IPS DF 6.9 (cell line): ENCODE data around the gene RPS6KA6.

ENCODE experiments used
- DNase-seq: peaks from one replicate; pipeline ENCODE4 v3.0.0-alpha.2; 2013; ENCODE audit warnings: low read depth, low spot score
- H3K27ac ChIP-seq: one replicate; pipeline ENCODE4 v1.5.1; 2013; ENCODE audit warnings: low read length, control low read depth
- H3K27me3 ChIP-seq: 2 replicates; pipeline ENCODE4 v1.6.1; 2013; ENCODE audit warnings: mild to moderate bottlenecking, low read length; ENCODE audit not compliant: control insufficient read depth, insufficient read depth
- H3K36me3 ChIP-seq: 2 replicates; pipeline ENCODE4 v1.6.1; 2013; ENCODE audit warnings: low read length; ENCODE audit not compliant: control insufficient read depth, insufficient read depth
- H3K4me1 ChIP-seq: 2 replicates; pipeline ENCODE4 v1.6.1; 2013; ENCODE audit warnings: low read length; ENCODE audit not compliant: control insufficient read depth, insufficient read depth
- H3K4me3 ChIP-seq: 2 replicates; pipeline ENCODE4 v1.5.1; 2013; ENCODE audit warnings: mild to moderate bottlenecking, low read length
- H3K9me3 ChIP-seq: 2 replicates; pipeline ENCODE4 v1.6.1; 2013; ENCODE audit warnings: low read length, inconsistent platforms; ENCODE audit not compliant: control insufficient read depth, insufficient read depth
- WGBS: extraction: QIAGEN DNeasy Blood & Tissue Kit; methylation state at CpG from one replicate; pipeline ENCODE4 v1.1.7; 2013; ENCODE audit warnings: mixed read lengths, missing lambda C conversion rate; ENCODE audit not compliant: insufficient read length, insufficient coverage; 5-methylcytosine and 5-hydroxymethylcytosine counted together

The RPS6KA6 gene

GRCh38 chrX:84165711-84166110 is 22.3 kb downstream of the RPS6KA6 start:
- WGBS, result no CpG with 5 or more reads among the region's 1 CpG

GRCh38 chrX:84162401-84162800 is 25.6 kb downstream of the RPS6KA6 start:
- no peaks in the 10 kb centered on the region for H3K36me3 ChIP-seq
- no peaks in the 10 kb centered on the region for H3K9me3 ChIP-seq
- H3K4me1 ChIP-seq, result no peaks in the 10 kb centered on the region
- DNase-seq, result no peak
- no peak overlapping the region for H3K4me3 ChIP-seq
- no peak overlapping the region for H3K27ac ChIP-seq
- no peaks in the 10 kb centered on the region for H3K27me3 ChIP-seq

More at GRCh38 chrX:84165711-84166110, 22.3 kb downstream of the RPS6KA6 start:
- Histone ChIP-seq H3K4me1 (no peaks in the 10 kb centered on the region), H3K36me3 (no peaks in the 10 kb centered on the region), H3K27me3 (no peaks in the 10 kb centered on the region), H3K9me3 (no peaks in the 10 kb centered on the region), H3K27ac (no peak overlapping the region), H3K4me3 (no peak overlapping the region)
- DNase-seq, result no peak

- Histone ChIP-seq H3K36me3 (no peaks in the 10 kb centered on the region), H3K4me1 (no peaks in the 10 kb centered on the region), H3K9me3 (no peaks in the 10 kb centered on the region), H3K27me3 (no peaks in the 10 kb centered on the region), H3K4me3 (no peak overlapping the region), H3K27ac (no peak overlapping the region)
- no peak for DNase-seq
Measured at GRCh38 chrX:84161641-84162040, 26.4 kb downstream of the RPS6KA6 start.

- Histone ChIP-seq H3K9me3 (no peaks in the 10 kb centered on the region), H3K4me3 (no peak overlapping the region), H3K36me3 (no peaks in the 10 kb centered on the region), H3K27me3 (no peaks in the 10 kb centered on the region), H3K27ac (no peak overlapping the region), H3K4me1 (no peaks in the 10 kb centered on the region)
- no peak for DNase-seq
- WGBS, result no CpG with 5 or more reads among the region's 4 CpGs
Measured at GRCh38 chrX:84160736-84161135, 27.3 kb downstream of the RPS6KA6 start.

- no peak for DNase-seq
- no peaks in the 10 kb centered on the region for H3K4me1 ChIP-seq
- no peaks in the 10 kb centered on the region for H3K27me3 ChIP-seq
- WGBS, result no CpG with 5 or more reads among the region's 1 CpG
- H3K9me3 ChIP-seq, result no peaks in the 10 kb centered on the region
- no peak overlapping the region for H3K4me3 ChIP-seq
- no peaks in the 10 kb centered on the region for H3K36me3 ChIP-seq
- H3K27ac ChIP-seq, result no peak overlapping the region
Measured at GRCh38 chrX:84156821-84157220, 31.2 kb downstream of the RPS6KA6 start.

GRCh38 chrX:84155938-84156337 is 32.1 kb downstream of the RPS6KA6 start:
- Histone ChIP-seq H3K4me3 (no peak overlapping the region), H3K9me3 (no peaks in the 10 kb centered on the region), H3K27ac (no peak overlapping the region), H3K4me1 (no peaks in the 10 kb centered on the region), H3K36me3 (no peaks in the 10 kb centered on the region), H3K27me3 (no peaks in the 10 kb centered on the region)
- no peak for DNase-seq
- no CpG with 5 or more reads among the region's 3 CpGs for WGBS

GRCh38 chrX:84153538-84153937 is 34.5 kb downstream of the RPS6KA6 start:
- Histone ChIP-seq H3K27me3 (no peaks in the 10 kb centered on the region), H3K4me3 (no peak overlapping the region), H3K4me1 (no peaks in the 10 kb centered on the region), H3K9me3 (no peaks in the 10 kb centered on the region), H3K27ac (no peak overlapping the region), H3K36me3 (no peaks in the 10 kb centered on the region)
- WGBS, result no CpG with 5 or more reads among the region's 1 CpG
- DNase-seq, result no peak

GRCh38 chrX:84144991-84145390 is 43.0 kb downstream of the RPS6KA6 start:
- Histone ChIP-seq H3K27ac (no peak overlapping the region), H3K9me3 (no peaks in the 10 kb centered on the region)
- WGBS, result no CpG with 5 or more reads among the region's 3 CpGs

GRCh38 chrX:84144281-84144680 is 43.7 kb downstream of the RPS6KA6 start:
- no peak overlapping the region for H3K4me3 ChIP-seq
- no peaks in the 10 kb centered on the region for H3K4me1 ChIP-seq
- DNase-seq, result no peak
- no peaks in the 10 kb centered on the region for H3K36me3 ChIP-seq
- H3K9me3 ChIP-seq, result no peaks in the 10 kb centered on the region
- no peaks in the 10 kb centered on the region for H3K27me3 ChIP-seq
- no peak overlapping the region for H3K27ac ChIP-seq
- WGBS, result no CpG with 5 or more reads among the region's 1 CpG

More at GRCh38 chrX:84144991-84145390, 43.0 kb downstream of the RPS6KA6 start:
- Histone ChIP-seq H3K27me3 (no peaks in the 10 kb centered on the region), H3K4me1 (no peaks in the 10 kb centered on the region), H3K36me3 (no peaks in the 10 kb centered on the region), H3K4me3 (no peak overlapping the region)
- DNase-seq, result no peak

- no peak for DNase-seq
- Histone ChIP-seq H3K4me1 (no peaks in the 10 kb centered on the region), H3K27me3 (no peaks in the 10 kb centered on the region), H3K4me3 (no peak overlapping the region), H3K27ac (no peak overlapping the region), H3K36me3 (no peaks in the 10 kb centered on the region), H3K9me3 (no peaks in the 10 kb centered on the region)
- no CpG with 5 or more reads among the region's 2 CpGs for WGBS
Measured at GRCh38 chrX:84133023-84133422, 55.0 kb downstream of the RPS6KA6 start.

GRCh38 chrX:84123585-84123984 is 64.4 kb downstream of the RPS6KA6 start:
- Histone ChIP-seq H3K36me3 (no peaks in the 10 kb centered on the region), H3K9me3 (no peaks in the 10 kb centered on the region), H3K27me3 (no peaks in the 10 kb centered on the region), H3K4me3 (no peak overlapping the region), H3K4me1 (no peaks in the 10 kb centered on the region), H3K27ac (no peak overlapping the region)
- no peak for DNase-seq
- no CpG with 5 or more reads among the region's 4 CpGs for WGBS
